Measurements from ENCODE around the gene LEMD1.
"Not testable (repeated sequence)": the region's sequence is repeated elsewhere in the genome, so short reads cannot be mapped to it uniquely, and the experiment has no call there.

LEMD1 gene

GRCh38 chr1:205445646-205445935 lies 23.7 kb upstream of the LEMD1 start:
- no peak for DNase-seq

GRCh38 chr1:205444931-205445645 lies 23.2 kb upstream of the LEMD1 start:
- DNase-seq: no peak

GRCh38 chr1:205444300-205444930 lies 22.6 kb upstream of the LEMD1 start:
- no peak for DNase-seq

GRCh38 chr1:205443585-205444299 lies 21.9 kb upstream of the LEMD1 start:
- no peak for DNase-seq

GRCh38 chr1:205442051-205442725 lies 20.3 kb upstream of the LEMD1 start:
- DNase-seq: no peak

GRCh38 chr1:205441716-205442050 lies 19.8 kb upstream of the LEMD1 start:
- DNase-seq: no peak

- no peak for DNase-seq
These were observed 19.4 kb upstream of the LEMD1 start for GRCh38 chr1:205441318-205441633.

GRCh38 chr1:205440476-205441317 lies 18.8 kb upstream of the LEMD1 start:
- DNase-seq: peak; percentile 64

GRCh38 chr1:205440121-205440475 lies 18.2 kb upstream of the LEMD1 start:
- no peak for DNase-seq

GRCh38 chr1:205438213-205439158 lies 16.6 kb upstream of the LEMD1 start:
- DNase-seq: no peak

- DNase-seq: no peak
These were observed 15.7 kb upstream of the LEMD1 start for GRCh38 chr1:205437570-205437969.

GRCh38 chr1:205436776-205437410 lies 15.0 kb upstream of the LEMD1 start:
- no peak for DNase-seq

- no peak for DNase-seq
These were observed 14.0 kb upstream of the LEMD1 start for GRCh38 chr1:205435578-205436573.

GRCh38 chr1:205434738-205435137 lies 12.9 kb upstream of the LEMD1 start:
- no peak for DNase-seq

- DNase-seq: not testable (repeated sequence)
These were observed 10.8 kb upstream of the LEMD1 start for GRCh38 chr1:205432692-205433091.

- DNase-seq: no peak
These were observed 10.3 kb upstream of the LEMD1 start for GRCh38 chr1:205432116-205432515.

- DNase-seq: peak; percentile 31
These were observed 8.9 kb upstream of the LEMD1 start for GRCh38 chr1:205430696-205431305.

- DNase-seq: no peak
These were observed 8.2 kb upstream of the LEMD1 start for GRCh38 chr1:205429762-205430695.

All from GDM1 (cell line).